Adipocyte (in vitro differentiated cells): ENCODE measurements around the gene PIP5K1B.
"Not testable (repeated sequence)": the region's sequence is repeated elsewhere in the genome, so short reads cannot be mapped to it uniquely, and the experiment has no call there.

Source experiments
- DNase-seq: peaks from one replicate; pipeline ENCODE4 v3.0.0-alpha.2; 2015; ENCODE audit warnings: low read depth
- H3K27me3 ChIP-seq: replicated peaks from 2 replicates; pipeline ENCODE4 v1.7.0; 2013; ENCODE audit warnings: mild to moderate bottlenecking, low read length, moderate library complexity; ENCODE audit not compliant: control insufficient read depth, insufficient read depth
- H3K36me3 ChIP-seq: 2 replicates; pipeline ENCODE4 v1.7.0; 2013; ENCODE audit warnings: low read length, mild to moderate bottlenecking, moderate library complexity; ENCODE audit not compliant: control insufficient read depth, insufficient read depth, severe bottlenecking
- H3K4me1 ChIP-seq: 2 replicates; pipeline ENCODE4 v1.7.0; 2013; ENCODE audit warnings: mild to moderate bottlenecking, low read length, moderate library complexity; ENCODE audit not compliant: control insufficient read depth, insufficient read depth
- H3K4me3 ChIP-seq: 2 replicates; pipeline ENCODE4 v1.7.0; 2013; ENCODE audit warnings: mild to moderate bottlenecking, low read length, moderate library complexity
- H3K9ac ChIP-seq: 2 replicates; pipeline ENCODE4 v1.7.0; 2013; ENCODE audit warnings: mild to moderate bottlenecking, low read length, moderate library complexity
- H3K9me3 ChIP-seq: 2 replicates; pipeline ENCODE4 v1.7.0; 2013; ENCODE audit warnings: mild to moderate bottlenecking, low read length, moderate library complexity; ENCODE audit not compliant: control insufficient read depth

Gene PIP5K1B

GRCh38 chr9:69040646-69041045, 335.6 kb downstream of the PIP5K1B start:
- H3K4me1 ChIP-seq: peaks cover 5% of the 10 kb centered on the region
- H3K36me3 ChIP-seq: no peaks in the 10 kb centered on the region
- no peak for DNase-seq

GRCh38 chr9:69044240-69045219, 339.5 kb downstream of the PIP5K1B start:
- DNase-seq: peak; percentile 9
- H3K9me3 ChIP-seq: no peaks in the 10 kb centered on the region
- no peaks in the 10 kb centered on the region for H3K4me1 ChIP-seq
- no peak overlapping the region for H3K9ac ChIP-seq
- H3K27me3 ChIP-seq: no peaks in the 10 kb centered on the region
- H3K36me3 ChIP-seq: peaks cover 20% of the 10 kb centered on the region
- no peak overlapping the region for H3K4me3 ChIP-seq

More at GRCh38 chr9:69040646-69041045, 335.6 kb downstream of the PIP5K1B start:
- Histone ChIP-seq H3K4me3 (no peak overlapping the region), H3K9me3 (no peaks in the 10 kb centered on the region), H3K27me3 (no peaks in the 10 kb centered on the region), H3K9ac (no peak overlapping the region)

- no peak for DNase-seq
- Histone ChIP-seq H3K9me3 (no peaks in the 10 kb centered on the region), H3K36me3 (peaks cover 23% of the 10 kb centered on the region), H3K27me3 (no peaks in the 10 kb centered on the region), H3K9ac (no peak overlapping the region), H3K4me1 (no peaks in the 10 kb centered on the region), H3K4me3 (no peak overlapping the region)
Measured at GRCh38 chr9:69045821-69046220, 340.8 kb downstream of the PIP5K1B start.

- no peaks in the 10 kb centered on the region for H3K4me1 ChIP-seq
- H3K9ac ChIP-seq: no peak overlapping the region
- H3K4me3 ChIP-seq: no peak overlapping the region
- no peaks in the 10 kb centered on the region for H3K27me3 ChIP-seq
- DNase-seq: no peak
- H3K9me3 ChIP-seq: no peaks in the 10 kb centered on the region
- H3K36me3 ChIP-seq: peaks cover 23% of the 10 kb centered on the region
Measured at GRCh38 chr9:69046723-69047122, 341.7 kb downstream of the PIP5K1B start.

GRCh38 chr9:69047371-69047770, 342.3 kb downstream of the PIP5K1B start:
- H3K4me3 ChIP-seq: no peak overlapping the region
- H3K4me1 ChIP-seq: no peaks in the 10 kb centered on the region
- no peaks in the 10 kb centered on the region for H3K27me3 ChIP-seq
- no peak for DNase-seq
- H3K9me3 ChIP-seq: no peaks in the 10 kb centered on the region
- no peak overlapping the region for H3K9ac ChIP-seq
- H3K36me3 ChIP-seq: peaks cover 23% of the 10 kb centered on the region

GRCh38 chr9:69049094-69049493, 344.1 kb downstream of the PIP5K1B start:
- H3K36me3 ChIP-seq: peaks cover 28% of the 10 kb centered on the region
- no peaks in the 10 kb centered on the region for H3K4me1 ChIP-seq
- no peak for DNase-seq
- H3K9ac ChIP-seq: no peak overlapping the region
- H3K27me3 ChIP-seq: no peaks in the 10 kb centered on the region
- H3K9me3 ChIP-seq: no peaks in the 10 kb centered on the region
- no peak overlapping the region for H3K4me3 ChIP-seq

GRCh38 chr9:69050936-69051335, 345.9 kb downstream of the PIP5K1B start:
- not testable (repeated sequence) for DNase-seq, H3K9ac ChIP-seq, H3K9me3 ChIP-seq, H3K4me3 ChIP-seq, H3K27me3 ChIP-seq, H3K4me1 ChIP-seq
- H3K36me3 ChIP-seq: peaks cover 28% of the 10 kb centered on the region

- Histone ChIP-seq H3K9ac (no peak overlapping the region), H3K4me3 (no peak overlapping the region), H3K9me3 (no peaks in the 10 kb centered on the region), H3K27me3 (no peaks in the 10 kb centered on the region), H3K36me3 (peaks cover 11% of the 10 kb centered on the region), H3K4me1 (peaks cover 5% of the 10 kb centered on the region)
- DNase-seq: peak; percentile 52
Measured at GRCh38 chr9:69054989-69055388, 349.9 kb downstream of the PIP5K1B start.

GRCh38 chr9:69056191-69056815, 351.3 kb downstream of the PIP5K1B start:
- Histone ChIP-seq H3K9me3 (no peaks in the 10 kb centered on the region), H3K4me1 (peaks cover 5% of the 10 kb centered on the region), H3K36me3 (peaks cover 11% of the 10 kb centered on the region), H3K27me3 (no peaks in the 10 kb centered on the region), H3K4me3 (no peak overlapping the region), H3K9ac (no peak overlapping the region)
- DNase-seq: no peak

GRCh38 chr9:69058101-69058500, 353.1 kb downstream of the PIP5K1B start:
- peaks cover 9% of the 10 kb centered on the region for H3K36me3 ChIP-seq
- H3K9me3 ChIP-seq: no peaks in the 10 kb centered on the region
- H3K4me3 ChIP-seq: no peak overlapping the region
- no peak overlapping the region for H3K9ac ChIP-seq
- no peak for DNase-seq
- H3K4me1 ChIP-seq: peaks cover 5% of the 10 kb centered on the region
- H3K27me3 ChIP-seq: no peaks in the 10 kb centered on the region
